GM12872 (cell line): ENCODE data around the gene SERPINE1.
A peak's percentile ranks its signal among the peaks of the same experiment; 100 is the strongest.

Experiments used
- TF ChIP-seq, protein P1 (sequence below): IDR thresholded peaks from 3 replicates; pipeline ENCODE4 v1.5.1; 2011; ENCODE audit warnings: low read depth, mild to moderate bottlenecking, low read length, moderate library complexity; ENCODE audit not compliant: insufficient read depth

Gene SERPINE1

DNA sequence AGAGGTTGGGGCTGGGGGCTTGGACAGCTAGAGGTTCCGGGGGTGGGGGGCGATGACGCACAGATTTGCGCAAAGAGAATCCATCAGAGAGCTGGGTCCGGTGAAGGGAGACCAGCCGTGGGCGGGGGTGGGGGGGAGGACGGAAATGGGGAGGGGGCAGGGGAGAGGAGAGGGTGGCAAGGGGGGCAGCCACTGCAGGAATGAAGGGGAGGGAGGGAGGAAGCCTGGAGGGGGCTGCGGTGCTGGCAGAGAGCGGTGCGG lies 39.7 kb downstream of the SERPINE1 start:
- TF ChIP-seq, protein P1, sequence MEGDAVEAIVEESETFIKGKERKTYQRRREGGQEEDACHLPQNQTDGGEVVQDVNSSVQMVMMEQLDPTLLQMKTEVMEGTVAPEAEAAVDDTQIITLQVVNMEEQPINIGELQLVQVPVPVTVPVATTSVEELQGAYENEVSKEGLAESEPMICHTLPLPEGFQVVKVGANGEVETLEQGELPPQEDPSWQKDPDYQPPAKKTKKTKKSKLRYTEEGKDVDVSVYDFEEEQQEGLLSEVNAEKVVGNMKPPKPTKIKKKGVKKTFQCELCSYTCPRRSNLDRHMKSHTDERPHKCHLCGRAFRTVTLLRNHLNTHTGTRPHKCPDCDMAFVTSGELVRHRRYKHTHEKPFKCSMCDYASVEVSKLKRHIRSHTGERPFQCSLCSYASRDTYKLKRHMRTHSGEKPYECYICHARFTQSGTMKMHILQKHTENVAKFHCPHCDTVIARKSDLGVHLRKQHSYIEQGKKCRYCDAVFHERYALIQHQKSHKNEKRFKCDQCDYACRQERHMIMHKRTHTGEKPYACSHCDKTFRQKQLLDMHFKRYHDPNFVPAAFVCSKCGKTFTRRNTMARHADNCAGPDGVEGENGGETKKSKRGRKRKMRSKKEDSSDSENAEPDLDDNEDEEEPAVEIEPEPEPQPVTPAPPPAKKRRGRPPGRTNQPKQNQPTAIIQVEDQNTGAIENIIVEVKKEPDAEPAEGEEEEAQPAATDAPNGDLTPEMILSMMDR: no peak

DNA sequence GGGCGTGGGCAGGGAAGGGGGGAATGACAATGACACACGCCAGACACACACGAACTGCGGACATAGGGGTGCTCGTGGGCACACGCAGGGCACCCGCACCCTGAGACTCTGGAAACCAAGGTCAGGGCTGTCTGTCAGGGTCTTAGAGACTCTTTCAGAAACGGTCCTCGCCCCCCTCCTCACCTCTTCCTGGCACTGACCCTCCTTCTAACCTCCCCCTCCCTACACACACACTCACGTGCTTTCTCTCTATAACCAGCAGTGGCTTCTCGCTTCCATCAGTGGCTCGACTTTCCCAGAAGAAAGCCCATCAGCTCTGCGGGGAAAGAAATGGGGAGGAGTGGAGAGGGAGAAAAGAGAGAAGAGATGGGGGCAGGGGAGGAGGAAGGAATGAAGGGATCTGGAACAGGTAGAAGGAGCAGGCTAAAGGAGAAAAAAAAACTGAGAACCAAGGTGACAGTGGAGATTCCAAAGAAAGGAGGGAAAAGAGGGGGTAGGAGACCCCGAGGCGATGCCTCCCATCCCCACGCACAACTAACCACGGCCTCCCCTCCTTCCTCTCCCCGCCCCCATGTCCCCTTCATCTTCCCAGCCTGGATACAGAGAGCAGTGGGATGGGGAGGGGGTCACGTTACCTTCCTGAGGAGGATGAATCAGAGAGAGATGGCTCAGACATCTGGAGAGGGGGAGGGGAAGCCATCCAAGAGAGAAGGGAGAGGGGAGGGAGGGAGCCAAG lies 40.2 kb downstream of the SERPINE1 start:
- TF ChIP-seq, protein P1: no peak

GRCh38 chr7:101167645-101168411 lies 40.9 kb downstream of the SERPINE1 start:
- TF ChIP-seq, protein P1: no peak

DNA sequence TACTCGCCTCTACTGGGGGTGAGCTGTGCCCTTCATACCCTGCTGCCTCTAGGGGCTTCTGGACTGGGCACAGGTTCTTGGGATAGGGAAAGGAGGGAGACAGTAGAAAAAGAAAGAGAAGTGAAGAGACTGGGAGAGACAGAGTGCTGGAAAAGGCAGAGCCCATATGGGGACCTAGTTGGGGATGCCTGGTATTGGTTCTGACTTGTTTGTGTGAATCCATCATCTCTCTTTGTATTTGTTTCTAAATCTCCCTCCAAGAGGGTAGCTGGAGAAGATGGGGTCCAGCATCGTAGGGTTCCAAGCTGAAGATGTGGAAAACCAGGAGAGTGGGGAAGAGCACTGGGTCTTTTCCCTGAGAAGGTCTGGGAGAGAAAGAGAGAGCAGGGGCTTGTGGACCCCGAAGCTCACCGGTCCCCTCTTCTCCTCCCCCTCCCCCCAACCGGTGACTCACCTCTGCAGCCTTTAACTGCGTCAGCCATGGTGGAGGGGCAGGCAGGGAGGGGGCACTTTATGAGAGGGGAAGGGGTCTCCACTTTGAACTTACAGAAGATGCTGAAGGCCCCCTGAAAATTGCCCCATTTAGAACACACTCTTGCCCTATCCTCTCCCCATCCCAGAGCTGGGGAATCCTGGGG lies 41.6 kb downstream of the SERPINE1 start:
- TF ChIP-seq, protein P1: no peak

DNA sequence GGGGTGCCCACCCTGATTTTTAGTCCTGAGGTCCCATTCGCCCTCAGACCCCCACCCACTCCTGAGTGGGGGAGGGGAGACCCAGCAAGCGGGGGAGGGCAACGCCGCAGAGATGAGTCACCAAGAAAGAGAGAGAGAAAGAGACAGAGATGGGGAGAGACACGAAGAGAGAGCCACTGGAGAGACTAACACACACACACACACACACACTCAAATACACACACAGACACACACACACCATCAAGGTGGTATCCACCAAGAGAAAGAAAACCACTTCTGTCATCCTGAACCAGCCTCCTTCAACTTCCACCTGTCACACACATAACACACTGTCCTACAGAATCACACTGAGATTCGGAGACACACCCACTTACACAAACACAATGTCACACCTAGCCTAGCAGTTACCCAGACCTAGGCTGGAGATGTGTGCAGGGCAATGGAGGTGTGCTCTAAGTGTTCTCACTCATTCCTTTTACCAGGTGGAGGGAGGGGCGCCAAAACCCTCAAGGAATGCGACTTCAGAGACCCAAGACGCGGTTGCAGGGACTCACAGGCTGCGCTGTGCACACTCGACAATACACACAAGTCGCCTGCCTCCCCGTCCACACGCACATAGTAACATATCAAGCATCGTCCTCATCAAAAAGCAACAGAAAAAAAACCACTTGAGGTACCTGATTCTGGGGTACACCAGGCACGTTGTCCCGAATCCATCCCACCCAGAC lies 42.4 kb downstream of the SERPINE1 start:
- TF ChIP-seq, protein P1: no peak

DNA sequence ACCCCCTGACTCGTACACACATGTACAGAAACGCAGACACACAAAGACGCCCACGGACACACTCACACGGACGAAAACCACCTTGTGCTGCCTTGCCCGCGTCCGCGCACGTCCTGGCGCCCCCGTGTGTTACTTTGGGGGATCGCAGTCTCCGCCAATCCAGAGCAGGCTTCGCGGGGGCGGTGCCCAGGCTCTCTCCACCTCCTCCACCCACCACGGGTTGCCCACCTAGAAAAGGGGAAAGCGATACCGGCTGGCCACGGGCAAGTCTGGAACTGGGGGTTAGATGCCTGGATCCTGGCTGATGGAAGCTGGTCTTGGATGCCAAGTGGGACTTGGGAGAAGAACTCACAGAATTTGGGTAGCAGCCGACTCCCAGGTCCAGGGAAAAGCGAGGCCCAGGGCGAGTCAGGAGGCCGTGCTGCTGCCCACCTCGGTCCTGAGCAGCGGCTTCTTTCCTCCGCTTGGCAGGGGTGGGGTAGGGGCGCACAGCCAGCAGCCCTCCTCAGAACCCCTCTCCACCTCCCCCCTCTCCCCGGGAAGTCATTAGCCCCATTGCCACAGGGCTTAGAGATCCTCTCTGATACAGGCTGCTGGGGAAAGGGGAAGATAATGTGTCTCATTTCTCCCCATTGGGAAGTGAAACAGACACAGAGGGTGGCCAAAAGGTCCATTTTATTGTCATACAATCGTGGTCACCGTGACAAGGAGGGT lies 43.1 kb downstream of the SERPINE1 start:
- TF ChIP-seq, protein P1: peak; percentile 98
